Fibroblast of lung (primary cell): ENCODE results near the gene ECD.

Experiments used
- CTCF ChIP-seq, 2 donors: IDR thresholded peaks in 1 of 2; conservative IDR thresholded peaks in 1 of 2; 1 replicate in 1 of 2; 2 replicates in 1 of 2; pipeline ENCODE4 v1.5.1; 2011 to 2012; ENCODE audit warnings: low read length in 2 of 2, control low read depth in 1 of 2, inconsistent platforms in 1 of 2, low read depth in 1 of 2, mild to moderate bottlenecking in 1 of 2
- EZH2 ChIP-seq: IDR thresholded peaks from 2 replicates; pipeline ENCODE4 v1.5.1; 2012; ENCODE audit warnings: low read length, control low read depth, mild to moderate bottlenecking; ENCODE audit errors: missing control alignments

GRCh38 chr10:73167783-73168464 lies at the start of gene ECD, which contains the start of gene FAM149B1:
- TF ChIP-seq CTCF (conservative IDR thresholded peaks at IDR 0.05 in 1 of 2, IDR thresholded peaks at IDR 0.05 in 1 of 2; ENCODE audit: low read depth in 1 of 2, low read length in 2 of 2): no peak
- TF ChIP-seq EZH2: no peak
